Duodenal mucosa (tissue), 2 donors: Measurements from ENCODE around the gene RNF215.
A peak's percentile ranks its signal among the peaks of the same experiment; 100 is the strongest.

Source experiments
- H3K27ac ChIP-seq: one replicate; pipeline ENCODE4 v1.7.0; 2013; ENCODE audit warnings: low read depth, low read length
- H3K27me3 ChIP-seq, 2 donors: one replicate each; pipeline ENCODE4 v1.7.0; 2013; ENCODE audit warnings: low read length in 2 of 2, control low read depth in 1 of 2; ENCODE audit not compliant: insufficient read depth in 2 of 2, control insufficient read depth in 1 of 2
- H3K36me3 ChIP-seq, 2 donors: one replicate each; pipeline ENCODE4 v1.7.0; 2013; ENCODE audit warnings: low read length in 2 of 2, control low read depth in 1 of 2; ENCODE audit not compliant: insufficient read depth in 2 of 2, control insufficient read depth in 1 of 2
- H3K4me1 ChIP-seq, 2 donors: one replicate each; pipeline ENCODE4 v1.7.0; 2013; ENCODE audit warnings: low read length in 2 of 2, control low read depth in 1 of 2; ENCODE audit not compliant: insufficient read depth in 2 of 2, control insufficient read depth in 1 of 2
- H3K4me3 ChIP-seq, 2 donors: one replicate each; pipeline ENCODE4 v1.7.0; 2013; ENCODE audit warnings: low read length in 2 of 2, low read depth in 1 of 2
- H3K9ac ChIP-seq, 2 donors: one replicate each; pipeline ENCODE4 v1.7.0; 2013; ENCODE audit warnings: low read length in 2 of 2, low read depth in 1 of 2
- H3K9me3 ChIP-seq, 2 donors: one replicate each; pipeline ENCODE4 v1.7.0; 2013; ENCODE audit warnings: low read length in 2 of 2, control low read depth in 1 of 2; ENCODE audit not compliant: control insufficient read depth in 1 of 2

Gene RNF215

DNA sequence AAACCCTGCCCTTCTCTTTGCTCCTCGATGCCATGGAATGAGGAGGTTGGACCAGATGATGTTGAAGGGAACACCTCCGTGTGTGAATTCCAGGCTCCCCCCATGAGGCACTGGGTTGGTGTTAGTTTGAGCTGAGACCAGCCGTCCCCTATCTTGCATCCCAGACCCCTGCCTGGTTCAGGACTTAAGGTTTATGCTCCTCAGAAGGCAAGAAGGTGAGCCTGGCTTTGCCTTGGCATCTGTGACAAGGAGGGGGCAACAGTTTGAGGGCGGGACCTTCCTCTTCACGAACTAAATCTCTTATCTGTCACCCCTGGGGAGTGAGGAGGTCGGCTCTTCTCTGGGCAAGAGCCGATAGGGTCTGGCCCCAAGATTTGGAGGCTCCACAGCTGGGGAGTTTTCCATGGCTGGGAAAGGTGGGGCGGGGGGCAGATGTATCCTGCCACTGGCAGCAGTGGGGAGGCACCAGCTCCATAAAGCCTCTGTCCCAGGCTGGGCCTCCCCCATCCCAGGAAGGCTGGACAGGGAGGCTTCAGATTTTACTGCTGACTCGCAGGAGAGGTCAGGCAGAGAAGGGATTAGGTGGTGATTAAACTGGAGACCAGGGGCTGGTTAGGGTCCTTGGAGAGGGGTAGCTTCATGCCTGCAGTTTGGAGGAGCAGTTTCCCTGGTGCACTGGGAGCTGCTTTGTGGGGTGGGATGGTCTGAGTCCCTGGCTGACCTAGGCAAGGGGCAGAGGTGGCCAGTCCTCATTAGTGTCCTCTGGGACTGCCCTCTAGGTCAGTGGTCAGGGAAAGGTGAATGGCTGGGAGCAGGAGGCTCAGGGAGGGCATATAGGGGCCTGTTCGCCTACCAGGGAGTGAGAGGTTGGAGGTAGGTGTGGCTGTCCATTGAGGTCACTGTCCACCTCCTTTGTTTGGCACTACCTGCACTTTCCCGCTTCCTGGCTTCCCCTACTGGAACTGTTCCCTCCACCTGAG, 10.7 kb upstream of the RNF215 start:
- peaks cover 20 to 26% of the 10 kb centered on the region in 2 donors for H3K4me1 ChIP-seq
- H3K27ac ChIP-seq, result no peak overlapping the region
- peak overlapping the region; percentile 60 to 62 for H3K9ac ChIP-seq
- peak overlapping the region; percentile 62 to 78 for H3K4me3 ChIP-seq
- H3K27me3 ChIP-seq, result peaks cover 0 to 7% of the 10 kb centered on the region in 2 donors
- H3K36me3 ChIP-seq, result no peaks in the 10 kb centered on the region
- H3K9me3 ChIP-seq, result no peaks in the 10 kb centered on the region

DNA sequence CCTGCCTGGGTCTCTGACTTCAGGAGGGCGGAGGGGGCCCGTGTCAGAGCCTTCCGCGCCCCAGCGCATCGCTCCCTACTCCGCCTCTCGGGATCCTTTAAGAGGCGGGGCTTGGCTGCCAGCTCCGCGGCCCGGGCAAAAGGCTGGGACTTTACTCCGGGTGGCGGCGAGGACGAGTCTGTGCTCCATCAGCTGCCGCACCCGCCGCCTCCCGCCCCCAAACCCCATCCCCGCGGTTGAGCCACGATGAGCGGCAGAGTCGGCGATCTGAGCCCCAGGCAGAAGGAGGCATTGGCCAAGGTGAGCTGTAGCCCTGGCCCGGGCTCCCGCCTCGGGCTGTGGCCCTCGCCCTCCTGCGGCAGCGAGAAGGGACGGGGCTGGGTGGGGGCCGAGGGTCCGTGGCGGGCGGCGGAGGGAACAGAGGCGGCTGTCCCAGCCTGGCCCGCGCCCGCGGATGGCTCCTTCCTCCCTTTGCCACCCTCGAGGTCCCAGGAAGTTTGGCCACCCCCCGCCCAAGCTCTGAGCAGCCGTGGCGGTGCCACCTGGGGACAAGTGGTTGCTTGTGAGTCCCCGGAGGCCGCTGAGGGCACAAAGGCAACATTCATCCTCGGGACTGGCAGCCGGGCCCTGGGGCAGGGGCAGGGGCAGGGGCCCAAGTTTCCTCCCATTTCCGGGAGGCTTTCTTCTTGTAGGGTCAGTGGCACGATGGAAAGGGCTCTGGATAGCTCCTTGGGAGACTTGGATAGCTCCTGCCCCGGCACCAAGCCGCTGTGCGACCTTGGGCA, 9.9 kb upstream of the RNF215 start, which contains the start of gene SEC14L2:
Gene SEC14L2, plus strand, starts transcription at position 148 of the 785 bp plus-strand sequence. Its CDS starts 99 bp downstream, at position 247.
- H3K27ac ChIP-seq, result no peak within 1 kb of the TSS
- peak within 1 kb of the TSS; percentile 62 to 78 for H3K4me3 ChIP-seq

DNA sequence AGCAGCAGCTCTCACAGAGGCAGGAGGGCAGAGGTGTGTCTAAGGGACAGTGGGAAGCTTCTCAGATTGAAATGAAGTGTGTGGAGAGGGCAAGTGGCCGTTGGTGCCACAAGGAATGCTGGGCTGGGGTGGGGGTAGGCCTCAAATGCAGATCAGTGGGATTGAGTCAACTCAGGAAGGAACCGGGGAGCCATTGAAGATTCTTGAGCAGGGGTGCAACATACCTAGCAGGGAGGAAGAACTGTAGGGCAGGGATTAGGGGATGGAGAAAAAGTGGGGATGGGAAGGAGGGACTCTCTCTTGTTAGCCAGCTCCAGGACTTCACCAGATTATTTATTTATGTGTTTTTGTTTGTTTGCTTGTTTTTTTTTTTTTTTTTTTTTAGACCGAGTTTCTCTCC, 6.7 kb upstream of the RNF215 start:
- no peaks in the 10 kb centered on the region for H3K36me3 ChIP-seq
- H3K9ac ChIP-seq, result no peak overlapping the region

More for the DNA sequence above, 9.9 kb upstream of the RNF215 start, which contains the start of gene SEC14L2:
- H3K9me3 ChIP-seq, result no peaks in the 10 kb centered on the region
- peaks cover 0 to 7% of the 10 kb centered on the region in 2 donors for H3K27me3 ChIP-seq
- peak within 1 kb of the TSS; percentile 60 to 62 for H3K9ac ChIP-seq
- no peaks in the 10 kb centered on the region for H3K36me3 ChIP-seq
- H3K4me1 ChIP-seq, result peaks cover 20% of the 10 kb centered on the region in 2 donors

DNA sequence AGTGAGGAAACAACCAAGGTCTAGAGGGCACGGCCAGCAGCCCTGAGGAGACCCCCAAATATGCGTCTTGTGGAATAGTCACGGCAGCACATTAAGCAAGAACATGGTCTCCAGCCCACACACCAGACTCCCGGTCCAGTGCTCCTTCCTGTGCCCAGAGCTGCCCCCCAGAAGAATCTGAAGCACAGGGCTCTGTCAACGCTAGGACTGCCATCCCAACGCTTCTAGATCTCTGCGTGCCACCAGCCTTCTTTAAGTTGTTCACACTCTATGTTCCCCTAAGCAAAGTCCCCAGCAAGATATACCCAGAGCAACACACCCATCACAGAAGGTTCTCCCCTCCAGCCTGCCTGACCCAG, 6.1 kb upstream of the RNF215 start:
- Histone ChIP-seq H3K9ac (no peak overlapping the region), H3K36me3 (no peaks in the 10 kb centered on the region), H3K4me3 (no peak overlapping the region), H3K9me3 (no peaks in the 10 kb centered on the region), H3K27me3 (peaks cover 0 to 7% of the 10 kb centered on the region in 2 donors), H3K27ac (no peak overlapping the region), H3K4me1 (peaks cover 10 to 17% of the 10 kb centered on the region in 2 donors)

More for the DNA sequence above, 6.7 kb upstream of the RNF215 start:
- peaks cover 14 to 20% of the 10 kb centered on the region in 2 donors for H3K4me1 ChIP-seq
- H3K4me3 ChIP-seq, result no peak overlapping the region
- H3K27ac ChIP-seq, result no peak overlapping the region
- peaks cover 0 to 7% of the 10 kb centered on the region in 2 donors for H3K27me3 ChIP-seq
- H3K9me3 ChIP-seq, result no peaks in the 10 kb centered on the region

DNA sequence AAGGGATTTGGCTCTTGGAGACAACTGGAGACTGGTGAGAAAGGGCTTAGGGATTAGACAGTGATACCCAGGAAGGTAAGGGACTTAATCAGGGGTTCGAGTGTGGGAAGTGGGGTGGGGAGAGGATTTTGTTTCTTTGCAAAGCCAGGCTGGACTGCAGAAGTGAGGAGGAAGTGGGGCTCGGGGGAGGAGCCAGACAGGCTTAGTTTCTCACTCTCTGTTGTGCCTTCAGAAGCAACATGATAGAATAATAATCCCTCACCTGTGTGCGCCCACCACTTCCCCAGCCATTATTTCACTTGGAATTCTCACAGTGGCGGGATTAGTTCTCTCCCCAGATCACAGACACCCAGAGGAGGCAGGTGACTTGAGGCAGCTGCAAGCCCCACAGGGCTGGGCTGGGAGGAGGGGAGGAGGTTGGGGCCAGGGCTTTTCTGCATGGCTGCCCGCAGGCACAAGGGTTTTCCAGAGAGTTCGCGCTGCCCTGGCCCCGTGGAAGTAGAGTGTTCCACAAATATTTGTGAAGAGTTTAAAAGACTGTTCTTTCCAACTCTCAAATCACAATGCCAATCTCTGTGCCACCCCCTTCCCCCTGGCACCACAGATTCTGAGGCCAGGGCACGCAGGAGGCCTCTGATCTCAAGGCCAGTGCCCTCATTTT, 5.6 kb upstream of the RNF215 start:
- H3K27me3 ChIP-seq, result peaks cover 0 to 6% of the 10 kb centered on the region in 2 donors

DNA sequence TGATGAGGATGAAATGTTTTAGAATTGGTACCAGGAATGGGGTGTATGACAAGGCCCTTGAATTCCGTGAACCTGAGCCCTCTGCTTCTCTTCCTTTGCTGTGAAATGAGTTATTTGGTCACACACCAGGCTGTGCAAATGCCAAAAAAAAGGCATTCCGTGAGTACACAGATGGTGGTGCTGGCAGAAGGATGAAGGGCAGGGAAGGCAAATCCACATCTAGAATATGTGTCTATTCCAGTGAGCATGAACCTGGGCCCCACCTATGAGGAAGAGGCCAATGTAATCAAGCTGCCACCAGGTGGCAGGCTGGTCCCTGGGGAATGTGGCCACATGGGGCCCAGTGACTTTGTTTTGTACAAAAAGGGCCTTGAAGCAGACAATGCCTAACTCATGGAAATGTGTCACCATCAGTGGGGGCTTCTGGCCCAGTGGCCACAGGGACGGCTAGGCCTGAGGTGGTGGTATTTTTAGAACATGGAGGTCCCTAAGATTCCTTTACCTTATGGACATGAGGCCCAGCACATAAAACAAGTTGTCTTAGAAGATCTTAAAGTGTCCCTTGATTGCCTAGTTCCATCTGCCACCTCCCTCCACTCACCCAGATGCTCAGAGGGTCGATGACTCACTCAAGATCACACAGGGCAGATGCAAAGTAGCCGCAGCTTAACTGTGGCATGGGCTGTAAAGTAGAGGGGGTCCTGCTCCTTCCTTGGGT, 3.9 kb upstream of the RNF215 start:
- H3K4me1 ChIP-seq, result peaks cover 6 to 15% of the 10 kb centered on the region in 2 donors
- no peaks in the 10 kb centered on the region for H3K9me3 ChIP-seq
- H3K4me3 ChIP-seq, result no peak overlapping the region
- no peaks in the 10 kb centered on the region for H3K36me3 ChIP-seq
- H3K27ac ChIP-seq, result no peak overlapping the region
- H3K9ac ChIP-seq, result no peak overlapping the region
- H3K27me3 ChIP-seq, result no peaks in the 10 kb centered on the region

More for the DNA sequence above, 5.6 kb upstream of the RNF215 start:
- H3K9ac ChIP-seq, result no peak overlapping the region
- H3K9me3 ChIP-seq, result no peaks in the 10 kb centered on the region
- H3K36me3 ChIP-seq, result no peaks in the 10 kb centered on the region
- no peak overlapping the region for H3K27ac ChIP-seq
- no peak overlapping the region for H3K4me3 ChIP-seq
- peaks cover 9 to 12% of the 10 kb centered on the region in 2 donors for H3K4me1 ChIP-seq

DNA sequence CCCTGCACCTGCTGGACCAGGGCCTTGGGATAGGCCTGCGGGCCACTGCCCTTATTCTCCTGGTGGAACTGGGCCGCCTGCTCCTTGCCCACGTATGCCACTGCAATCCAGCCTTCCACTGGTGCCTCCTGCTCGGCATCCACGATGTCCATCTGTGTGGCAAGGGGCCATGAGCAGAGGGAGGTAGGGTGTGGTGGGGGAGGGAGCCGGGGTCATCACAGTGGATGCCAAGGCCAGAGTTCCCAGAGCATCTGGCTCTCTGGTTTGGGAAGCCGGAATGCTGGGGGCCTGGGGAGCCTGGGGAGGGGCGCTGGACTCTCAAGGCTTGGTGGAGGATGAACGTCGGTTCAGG, 627 bp downstream of the RNF215 start:
- H3K36me3 ChIP-seq, result peaks cover 0 to 3% of the 10 kb centered on the region in 2 donors
- no peaks in the 10 kb centered on the region for H3K9me3 ChIP-seq
- H3K4me3 ChIP-seq, result peak overlapping the region; percentile 58 to 71
- no peak overlapping the region for H3K27ac ChIP-seq
- no peaks in the 10 kb centered on the region for H3K27me3 ChIP-seq
- peak overlapping the region; percentile 29 to 68 for H3K9ac ChIP-seq
- H3K4me1 ChIP-seq, result peaks cover 8 to 13% of the 10 kb centered on the region in 2 donors

DNA sequence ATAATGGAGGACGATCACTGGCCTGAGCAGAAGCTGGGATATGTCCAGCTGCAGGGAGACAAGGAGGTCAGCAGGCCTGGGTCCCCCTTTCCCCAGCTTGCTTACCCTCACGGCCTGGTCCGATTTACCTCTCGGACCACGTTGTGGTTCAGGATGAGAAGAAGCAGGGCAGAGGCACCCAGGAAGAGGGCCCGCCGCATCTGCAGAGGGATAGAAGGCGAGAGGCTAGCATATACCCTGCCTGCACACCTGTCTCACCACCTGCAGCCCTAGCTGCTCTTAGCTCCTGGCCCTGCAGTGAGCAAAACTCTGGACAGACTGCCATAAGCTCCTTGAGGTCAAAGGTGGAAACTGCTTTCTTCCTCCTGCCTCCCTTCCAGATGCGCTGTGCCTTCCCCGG, 1.3 kb downstream of the RNF215 start:
- H3K9me3 ChIP-seq, result no peaks in the 10 kb centered on the region
- H3K4me3 ChIP-seq, result no peak overlapping the region
- peaks cover 8 to 13% of the 10 kb centered on the region in 2 donors for H3K4me1 ChIP-seq
- no peaks in the 10 kb centered on the region for H3K27me3 ChIP-seq
- peak overlapping the region in 1 of 2 donors; percentile 68 for H3K9ac ChIP-seq
- H3K27ac ChIP-seq, result no peak overlapping the region
- peaks cover 0 to 3% of the 10 kb centered on the region in 2 donors for H3K36me3 ChIP-seq

DNA sequence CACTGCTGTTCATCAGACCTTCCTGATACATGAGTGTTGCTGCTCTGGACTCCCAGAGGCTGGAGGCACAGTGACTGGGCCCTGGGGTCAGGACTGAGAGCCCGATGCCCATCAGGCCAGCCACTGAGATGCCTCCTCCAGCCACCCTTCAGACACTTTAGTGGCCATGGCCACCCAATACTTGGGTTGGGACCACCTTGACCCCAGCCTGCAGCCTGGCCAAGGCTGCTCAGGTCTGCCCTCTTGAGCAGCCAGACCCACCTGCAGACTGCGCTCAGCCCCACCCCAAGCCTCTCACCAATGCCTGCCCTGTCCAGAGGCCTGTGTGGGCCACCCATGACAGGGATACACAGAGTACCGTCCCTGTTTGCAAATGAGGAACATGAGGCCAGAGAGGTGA, 4.2 kb downstream of the RNF215 start:
- no peak overlapping the region for H3K4me3 ChIP-seq
- H3K9ac ChIP-seq, result no peak overlapping the region
- H3K27ac ChIP-seq, result no peak overlapping the region
- H3K4me1 ChIP-seq, result peaks cover 8 to 13% of the 10 kb centered on the region in 2 donors
- H3K36me3 ChIP-seq, result peaks cover 0 to 3% of the 10 kb centered on the region in 2 donors
- H3K9me3 ChIP-seq, result no peaks in the 10 kb centered on the region
- H3K27me3 ChIP-seq, result no peaks in the 10 kb centered on the region
